ENCODE results near the gene CERS3.

DNA sequence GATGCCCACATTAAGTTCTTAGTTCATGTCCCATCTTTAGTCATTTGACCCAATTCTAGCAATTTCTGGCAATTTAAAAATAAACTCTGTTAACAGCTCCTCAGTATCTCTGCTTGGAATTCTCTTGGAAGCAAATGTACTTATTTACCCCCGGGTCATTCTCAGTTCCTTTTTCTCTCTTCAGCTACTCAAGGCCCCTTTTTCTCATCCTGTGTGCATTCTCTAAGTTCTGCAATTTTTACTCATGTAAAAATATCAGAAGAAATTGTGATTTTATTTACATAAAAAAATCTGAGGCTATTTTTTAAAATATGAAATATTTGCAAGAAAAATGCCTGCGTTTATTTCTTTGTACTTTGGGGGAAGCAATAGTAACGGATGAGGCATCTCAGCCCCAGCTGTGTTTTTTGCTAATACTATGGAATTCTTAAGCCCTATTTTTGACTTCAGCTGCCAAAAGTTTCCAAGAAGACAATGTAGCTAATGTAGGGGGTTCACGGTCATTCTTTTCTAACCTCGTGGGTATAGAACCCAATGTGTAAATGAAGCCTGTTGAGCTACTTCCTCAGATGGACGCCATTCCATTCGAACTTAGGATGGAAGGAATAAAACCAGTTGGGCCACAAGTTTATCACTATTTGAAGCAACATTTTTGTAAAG is 20.0 kb downstream of the CERS3 start:
- no peak for TF ChIP-seq CHD1 (IDR thresholded peaks at IDR 0.05; ENCODE audit: low read depth, low read length)
- TF ChIP-seq, protein P1, sequence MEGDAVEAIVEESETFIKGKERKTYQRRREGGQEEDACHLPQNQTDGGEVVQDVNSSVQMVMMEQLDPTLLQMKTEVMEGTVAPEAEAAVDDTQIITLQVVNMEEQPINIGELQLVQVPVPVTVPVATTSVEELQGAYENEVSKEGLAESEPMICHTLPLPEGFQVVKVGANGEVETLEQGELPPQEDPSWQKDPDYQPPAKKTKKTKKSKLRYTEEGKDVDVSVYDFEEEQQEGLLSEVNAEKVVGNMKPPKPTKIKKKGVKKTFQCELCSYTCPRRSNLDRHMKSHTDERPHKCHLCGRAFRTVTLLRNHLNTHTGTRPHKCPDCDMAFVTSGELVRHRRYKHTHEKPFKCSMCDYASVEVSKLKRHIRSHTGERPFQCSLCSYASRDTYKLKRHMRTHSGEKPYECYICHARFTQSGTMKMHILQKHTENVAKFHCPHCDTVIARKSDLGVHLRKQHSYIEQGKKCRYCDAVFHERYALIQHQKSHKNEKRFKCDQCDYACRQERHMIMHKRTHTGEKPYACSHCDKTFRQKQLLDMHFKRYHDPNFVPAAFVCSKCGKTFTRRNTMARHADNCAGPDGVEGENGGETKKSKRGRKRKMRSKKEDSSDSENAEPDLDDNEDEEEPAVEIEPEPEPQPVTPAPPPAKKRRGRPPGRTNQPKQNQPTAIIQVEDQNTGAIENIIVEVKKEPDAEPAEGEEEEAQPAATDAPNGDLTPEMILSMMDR (conservative IDR thresholded peaks at IDR 0.05; ENCODE audit: low read depth, low read length), result no peak
- TF ChIP-seq, protein P2, sequence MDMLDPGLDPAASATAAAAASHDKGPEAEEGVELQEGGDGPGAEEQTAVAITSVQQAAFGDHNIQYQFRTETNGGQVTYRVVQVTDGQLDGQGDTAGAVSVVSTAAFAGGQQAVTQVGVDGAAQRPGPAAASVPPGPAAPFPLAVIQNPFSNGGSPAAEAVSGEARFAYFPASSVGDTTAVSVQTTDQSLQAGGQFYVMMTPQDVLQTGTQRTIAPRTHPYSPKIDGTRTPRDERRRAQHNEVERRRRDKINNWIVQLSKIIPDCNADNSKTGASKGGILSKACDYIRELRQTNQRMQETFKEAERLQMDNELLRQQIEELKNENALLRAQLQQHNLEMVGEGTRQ (IDR thresholded peaks at IDR 0.05; ENCODE audit: low read depth, low read length), result no peak
- TF ChIP-seq POLR2A (IDR thresholded peaks at IDR 0.05; ENCODE audit: low read depth, low read length), result no peak
- no peak for TF ChIP-seq CEBPB (IDR thresholded peaks at IDR 0.05; ENCODE audit: low read depth, low read length)
- no peak for TF ChIP-seq MAZ (IDR thresholded peaks at IDR 0.05; ENCODE audit: borderline replicate concordance, low read depth, low read length)
- no peak for TF ChIP-seq MAFK (IDR thresholded peaks at IDR 0.05; ENCODE audit: low read depth, low read length)
- TF ChIP-seq RAD21 (IDR thresholded peaks at IDR 0.05; ENCODE audit: low read length), result no peak
- no peak for TF ChIP-seq RCOR1 (IDR thresholded peaks at IDR 0.05; ENCODE audit: insufficient replicate concordance, low read length)
- TF ChIP-seq MXI1 (IDR thresholded peaks at IDR 0.05; ENCODE audit: borderline replicate concordance, low read depth, low read length), result no peak
- no peak for TF ChIP-seq NFE2L2 (IDR thresholded peaks at IDR 0.05; ENCODE audit: low read depth, low read length)
- no peak for TF ChIP-seq SMC3 (IDR thresholded peaks at IDR 0.05; ENCODE audit: low read depth, low read length)
- no peak for TF ChIP-seq BHLHE40 (IDR thresholded peaks at IDR 0.05; ENCODE audit: low read depth, low read length)
